ENCODE results near the gene SERAC1. TPM values are rescaled to one million over a fixed set of nuclear protein-coding genes. Genes with fewer than 3 reads are reported as not detected.

SERAC1 gene
- total RNA-seq, 4 donors from 2014 or later = 5.2 to 14.9 (median 10.1) TPM

GRCh38 chr6:158121335-158121734 lies 46.7 kb downstream of the SERAC1 start:
- DNase-seq = no peak
- TF ChIP-seq, protein P1, sequence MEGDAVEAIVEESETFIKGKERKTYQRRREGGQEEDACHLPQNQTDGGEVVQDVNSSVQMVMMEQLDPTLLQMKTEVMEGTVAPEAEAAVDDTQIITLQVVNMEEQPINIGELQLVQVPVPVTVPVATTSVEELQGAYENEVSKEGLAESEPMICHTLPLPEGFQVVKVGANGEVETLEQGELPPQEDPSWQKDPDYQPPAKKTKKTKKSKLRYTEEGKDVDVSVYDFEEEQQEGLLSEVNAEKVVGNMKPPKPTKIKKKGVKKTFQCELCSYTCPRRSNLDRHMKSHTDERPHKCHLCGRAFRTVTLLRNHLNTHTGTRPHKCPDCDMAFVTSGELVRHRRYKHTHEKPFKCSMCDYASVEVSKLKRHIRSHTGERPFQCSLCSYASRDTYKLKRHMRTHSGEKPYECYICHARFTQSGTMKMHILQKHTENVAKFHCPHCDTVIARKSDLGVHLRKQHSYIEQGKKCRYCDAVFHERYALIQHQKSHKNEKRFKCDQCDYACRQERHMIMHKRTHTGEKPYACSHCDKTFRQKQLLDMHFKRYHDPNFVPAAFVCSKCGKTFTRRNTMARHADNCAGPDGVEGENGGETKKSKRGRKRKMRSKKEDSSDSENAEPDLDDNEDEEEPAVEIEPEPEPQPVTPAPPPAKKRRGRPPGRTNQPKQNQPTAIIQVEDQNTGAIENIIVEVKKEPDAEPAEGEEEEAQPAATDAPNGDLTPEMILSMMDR (IDR thresholded peaks at IDR 0.05) = no peak
- no peak for TF ChIP-seq POLR2A (IDR thresholded peaks at IDR 0.05)
- H3K4me1 ChIP-seq = no peaks in the 10 kb centered on the region
- H3K27ac ChIP-seq = no peak overlapping the region
- no peak overlapping the region for H3K4me3 ChIP-seq
- no peaks in the 10 kb centered on the region for H3K9me3 ChIP-seq
- no peaks in the 10 kb centered on the region for H3K27me3 ChIP-seq
- WGBS, 2 donors = 68 to 86% methylated on average over 3 of the region's 3 CpGs
- intact Hi-C loops (cut with DNase I) = no loop called here
- H3K36me3 ChIP-seq = peaks cover 0 to 62% (median 0%) of the 10 kb centered on the region in 3 donors

DNA sequence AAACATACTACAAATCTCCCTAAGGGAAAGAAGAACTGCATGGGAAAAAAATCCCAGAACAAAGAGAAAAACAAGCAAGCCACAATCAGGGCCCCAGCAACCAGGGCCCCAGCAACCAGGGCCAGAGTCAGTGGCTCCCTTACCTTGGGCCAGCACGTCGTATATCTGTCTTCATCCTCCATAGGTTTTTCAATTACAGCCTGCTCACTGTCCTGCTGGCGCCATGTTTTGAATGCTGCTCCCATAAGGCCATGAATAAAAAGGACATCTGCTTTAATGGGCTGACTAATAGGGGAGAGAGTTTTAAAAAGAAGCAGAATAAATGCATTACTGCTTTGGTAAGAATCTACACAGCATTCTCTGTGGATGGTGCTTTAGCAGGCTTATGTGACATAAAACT lies 49.2 kb downstream of the SERAC1 start:
- 97 to 100% methylated on average over 3 of the region's 3 CpGs for WGBS, 2 donors
- no peak for DNase-seq
- Histone ChIP-seq H3K4me1 (no peaks in the 10 kb centered on the region), H3K4me3 (no peak overlapping the region), H3K36me3 (peaks cover 0 to 71% (median 6%) of the 10 kb centered on the region in 3 donors), H3K27ac (no peak overlapping the region), H3K27me3 (no peaks in the 10 kb centered on the region), H3K9me3 (no peaks in the 10 kb centered on the region)
- no peak for TF ChIP-seq POLR2A (IDR thresholded peaks at IDR 0.05)
- TF ChIP-seq, protein P1 (IDR thresholded peaks at IDR 0.05) = no peak
- intact Hi-C loops (cut with DNase I) = no loop called here

GRCh38 chr6:158115508-158115907 lies 52.6 kb downstream of the SERAC1 start:
- H3K4me1 ChIP-seq = no peaks in the 10 kb centered on the region
- peaks cover 0 to 87% (median 6%) of the 10 kb centered on the region in 3 donors for H3K36me3 ChIP-seq
- H3K27ac ChIP-seq = no peak overlapping the region
- intact Hi-C loops (cut with DNase I) = no loop called here
- 89 to 94% methylated on average over 4 to 5 of the region's 6 CpGs for WGBS, 2 donors
- TF ChIP-seq, protein P1 (IDR thresholded peaks at IDR 0.05) = no peak
- TF ChIP-seq POLR2A (IDR thresholded peaks at IDR 0.05) = no peak
- DNase-seq = no peak
- H3K4me3 ChIP-seq = no peak overlapping the region
- H3K9me3 ChIP-seq = no peaks in the 10 kb centered on the region
- H3K27me3 ChIP-seq = no peaks in the 10 kb centered on the region

- Histone ChIP-seq H3K9me3 (no peaks in the 10 kb centered on the region), H3K36me3 (peaks cover 0 to 87% (median 6%) of the 10 kb centered on the region in 3 donors), H3K4me3 (no peak overlapping the region), H3K27me3 (no peaks in the 10 kb centered on the region), H3K27ac (no peak overlapping the region), H3K4me1 (no peaks in the 10 kb centered on the region)
- no peak for DNase-seq
- intact Hi-C loops (cut with DNase I) = no loop called here
- TF ChIP-seq, protein P1 (IDR thresholded peaks at IDR 0.05) = no peak
- no peak for TF ChIP-seq POLR2A (IDR thresholded peaks at IDR 0.05)
- WGBS, 2 donors = 80 to 94% methylated on average over 1 to 4 of the region's 4 CpGs
Observed at GRCh38 chr6:158115102-158115501, 53.0 kb downstream of the SERAC1 start.

- no peak overlapping the region for H3K27ac ChIP-seq
- H3K4me1 ChIP-seq = no peaks in the 10 kb centered on the region
- intact Hi-C loops (cut with DNase I) = no loop called here
- no peak for DNase-seq
- peaks cover 0 to 92% (median 6%) of the 10 kb centered on the region in 3 donors for H3K36me3 ChIP-seq
- H3K4me3 ChIP-seq = no peak overlapping the region
- no peaks in the 10 kb centered on the region for H3K9me3 ChIP-seq
- TF ChIP-seq, protein P1 (IDR thresholded peaks at IDR 0.05) = no peak
- no peak for TF ChIP-seq POLR2A (IDR thresholded peaks at IDR 0.05)
- H3K27me3 ChIP-seq = no peaks in the 10 kb centered on the region
Observed at GRCh38 chr6:158113802-158114201, 54.3 kb downstream of the SERAC1 start.
